Mucosa of stomach (tissue), 1 donor: Measurements from ENCODE around the gene CAMKK2.

Experiments used
- H3K27me3 ChIP-seq: one replicate; pipeline ENCODE4 v1.7.0; 2013; ENCODE audit warnings: mild to moderate bottlenecking, low read length; ENCODE audit not compliant: control insufficient read depth, insufficient read depth
- H3K36me3 ChIP-seq: one replicate; pipeline ENCODE4 v1.7.0; 2013; ENCODE audit warnings: low read length; ENCODE audit not compliant: control insufficient read depth, insufficient read depth
- H3K4me1 ChIP-seq: one replicate; pipeline ENCODE4 v1.7.0; 2013; ENCODE audit warnings: mild to moderate bottlenecking, low read length; ENCODE audit not compliant: control insufficient read depth, insufficient read depth
- H3K4me3 ChIP-seq: one replicate; pipeline ENCODE4 v1.7.0; 2013; ENCODE audit warnings: low read length
- H3K9ac ChIP-seq: one replicate; pipeline ENCODE4 v1.7.0; 2013; ENCODE audit warnings: mild to moderate bottlenecking, low read length, moderate library complexity
- H3K9me3 ChIP-seq: one replicate; pipeline ENCODE4 v1.7.0; 2013; ENCODE audit warnings: mild to moderate bottlenecking, low read length, moderate library complexity; ENCODE audit not compliant: control insufficient read depth
- donor health status: Pancreatic carcinoma.

CAMKK2 gene

DNA sequence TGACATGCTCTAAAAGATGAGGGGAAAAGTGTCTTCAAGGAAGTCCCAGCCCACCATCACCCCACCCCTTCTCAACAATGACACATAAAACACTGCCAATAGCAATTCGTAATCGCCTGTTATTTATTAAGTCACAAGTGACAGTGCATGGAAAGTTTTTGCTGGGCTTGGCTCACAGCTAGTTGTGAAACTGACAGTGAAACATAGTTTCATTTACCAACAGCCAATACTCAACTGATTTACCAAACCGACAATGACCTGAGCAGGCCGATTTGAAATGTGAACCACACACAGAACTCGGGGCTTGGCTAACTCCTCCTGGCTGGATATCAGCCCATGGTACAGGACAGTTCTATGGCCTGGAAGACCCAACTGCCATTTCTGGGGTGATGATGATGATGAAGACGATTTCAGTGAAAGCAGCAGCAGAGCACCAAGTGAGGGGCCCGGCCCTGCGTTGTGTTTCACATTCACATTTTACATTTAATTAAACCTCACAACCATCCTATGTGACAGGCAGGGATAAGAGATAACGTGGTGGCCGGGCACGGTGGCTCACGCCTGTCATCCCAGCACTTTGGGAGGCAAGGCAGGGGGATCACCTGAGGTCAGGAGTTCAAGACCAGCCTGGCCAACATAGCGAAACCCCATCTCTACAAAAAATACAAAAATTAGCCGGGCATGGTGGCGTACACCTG, 42.7 kb downstream of the CAMKK2 start:
- Histone ChIP-seq H3K4me3 (no peak overlapping the region), H3K9me3 (no peaks in the 10 kb centered on the region), H3K36me3 (peaks cover 10% of the 10 kb centered on the region), H3K27me3 (no peaks in the 10 kb centered on the region), H3K9ac (no peak overlapping the region), H3K4me1 (no peaks in the 10 kb centered on the region)

DNA sequence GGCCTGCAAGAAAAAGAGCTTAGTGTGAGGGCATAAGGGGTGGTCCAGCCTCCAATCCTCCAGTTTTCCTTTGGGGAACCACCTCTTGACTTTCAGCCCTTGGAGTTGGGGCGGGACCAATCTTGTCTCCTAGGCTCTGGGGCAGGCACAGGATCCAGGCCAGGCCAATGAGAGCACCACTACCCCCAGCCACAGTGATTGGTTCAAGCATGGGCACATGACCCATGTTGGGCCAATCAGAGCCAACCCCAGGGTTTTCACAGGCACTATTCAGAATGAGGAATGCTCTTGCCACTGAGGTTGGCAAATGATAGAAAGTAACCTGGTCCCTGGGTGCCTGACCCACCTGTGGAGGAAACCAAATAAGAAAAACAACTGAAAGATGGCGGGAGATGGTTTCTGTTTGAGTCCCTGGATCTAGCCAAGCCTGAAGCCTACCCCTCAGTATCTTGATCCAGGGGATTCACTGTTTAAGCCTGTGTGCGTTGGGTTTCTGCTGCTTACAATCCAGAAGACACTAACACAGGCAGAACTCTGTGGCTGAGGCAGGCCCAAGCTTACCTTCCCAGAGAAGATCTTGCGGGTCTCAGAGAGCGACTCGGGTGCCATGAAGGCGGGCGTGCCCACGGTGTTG, 43.7 kb downstream of the CAMKK2 start:
- no peaks in the 10 kb centered on the region for H3K9me3 ChIP-seq
- H3K36me3 ChIP-seq = peaks cover 10% of the 10 kb centered on the region

DNA sequence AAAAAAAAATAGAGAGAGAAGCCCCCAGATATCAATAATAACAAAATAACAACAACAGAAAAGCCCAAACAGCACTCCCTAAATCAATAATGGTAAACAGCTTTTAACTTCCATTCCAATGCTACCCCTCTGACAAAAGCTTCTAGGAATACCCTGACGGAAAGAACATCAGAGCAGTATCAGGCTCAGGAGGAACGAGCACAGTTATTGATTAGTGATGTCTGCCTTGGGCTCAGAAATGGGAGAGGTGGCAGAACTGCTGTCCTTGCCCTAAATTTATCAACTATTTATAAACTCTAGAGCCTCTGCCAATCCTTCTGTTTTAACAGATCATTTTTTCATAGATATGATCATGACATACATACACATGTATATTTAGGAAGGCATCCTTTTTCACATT, 44.7 kb downstream of the CAMKK2 start:
- H3K9ac ChIP-seq = no peak overlapping the region
- no peaks in the 10 kb centered on the region for H3K27me3 ChIP-seq
- H3K36me3 ChIP-seq = peaks cover 10% of the 10 kb centered on the region
- H3K4me3 ChIP-seq = no peak overlapping the region
- no peaks in the 10 kb centered on the region for H3K9me3 ChIP-seq
- H3K4me1 ChIP-seq = peaks cover 4% of the 10 kb centered on the region

More for the DNA sequence above, 43.7 kb downstream of the CAMKK2 start:
- Histone ChIP-seq H3K27me3 (no peaks in the 10 kb centered on the region), H3K4me1 (no peaks in the 10 kb centered on the region), H3K4me3 (no peak overlapping the region), H3K9ac (no peak overlapping the region)

DNA sequence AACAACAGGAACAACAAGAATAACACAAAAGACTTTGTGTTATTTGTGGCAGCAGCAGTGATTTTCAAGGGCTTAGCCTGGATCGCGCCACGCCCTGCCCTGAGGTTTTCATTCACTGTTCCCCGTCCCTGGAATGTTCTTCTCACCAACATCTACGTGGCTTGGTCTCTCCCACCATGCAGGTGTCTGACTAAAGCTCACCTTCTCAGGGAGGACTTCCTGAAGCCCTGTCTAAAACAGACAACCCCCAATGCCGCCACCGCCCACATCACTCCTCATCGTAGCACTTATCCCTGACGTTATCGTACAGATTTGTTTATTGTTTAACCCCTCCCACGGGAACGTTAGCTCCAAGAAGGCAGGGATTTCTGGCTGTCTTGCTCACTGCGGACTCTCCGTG, 46.1 kb downstream of the CAMKK2 start:
- Histone ChIP-seq H3K36me3 (peaks cover 10% of the 10 kb centered on the region), H3K9me3 (no peaks in the 10 kb centered on the region), H3K9ac (no peak overlapping the region), H3K4me3 (no peak overlapping the region), H3K27me3 (no peaks in the 10 kb centered on the region), H3K4me1 (peaks cover 6% of the 10 kb centered on the region)

DNA sequence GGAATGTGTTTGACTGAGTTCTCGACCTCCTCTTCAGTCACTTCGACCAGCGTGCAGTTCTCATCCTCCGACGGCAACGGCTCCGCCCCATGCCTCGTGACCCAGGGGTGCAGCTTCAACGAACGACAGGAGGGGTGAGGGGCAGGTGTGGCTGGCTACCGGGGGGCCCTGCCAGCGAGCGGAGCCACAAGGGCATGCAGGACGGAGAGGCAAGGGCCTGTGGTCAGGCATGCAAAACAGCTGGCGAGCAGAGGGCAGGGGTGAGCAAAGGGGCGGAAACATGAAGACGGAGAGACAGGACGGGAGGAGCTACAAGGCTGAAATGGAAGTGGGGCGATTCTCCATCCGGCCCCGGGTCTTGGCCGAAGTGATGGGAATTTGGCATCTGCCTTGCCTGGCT, 47.9 kb downstream of the CAMKK2 start:
- no peaks in the 10 kb centered on the region for H3K9me3 ChIP-seq
- peaks cover 6% of the 10 kb centered on the region for H3K4me1 ChIP-seq
- peaks cover 10% of the 10 kb centered on the region for H3K36me3 ChIP-seq
- H3K9ac ChIP-seq = no peak overlapping the region
- H3K27me3 ChIP-seq = no peaks in the 10 kb centered on the region
- H3K4me3 ChIP-seq = no peak overlapping the region

DNA sequence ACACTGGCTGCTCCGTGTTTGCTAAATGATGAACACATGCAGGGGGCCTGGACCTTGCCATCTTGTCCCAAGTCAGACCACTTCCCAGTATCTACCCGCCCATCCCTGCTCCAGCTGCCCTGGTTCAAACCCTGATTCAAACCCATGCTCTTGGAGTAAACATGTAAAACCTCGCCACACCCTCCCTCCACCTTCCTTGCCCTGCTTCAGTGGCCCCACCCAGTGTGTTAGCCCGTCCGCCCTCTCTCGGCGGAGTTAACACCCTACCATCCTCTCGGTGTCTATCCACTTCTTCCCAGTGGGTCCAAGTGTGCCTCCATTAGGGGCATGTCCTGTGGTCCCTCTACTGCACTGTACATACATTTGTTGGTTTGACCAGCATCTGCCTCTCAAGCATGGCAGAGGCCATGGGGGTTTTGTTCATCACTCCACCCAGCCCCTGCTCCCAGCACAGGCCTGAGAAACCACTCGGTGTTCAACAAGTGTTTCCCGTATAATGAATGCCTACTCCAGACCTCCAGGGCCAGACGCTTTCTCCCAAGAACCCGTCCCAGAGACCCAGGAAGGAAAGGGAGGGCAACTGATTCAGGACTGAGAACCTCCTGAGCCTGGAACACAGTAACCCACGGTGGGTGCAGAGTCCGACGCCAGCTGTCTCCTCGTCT, 49.5 kb downstream of the CAMKK2 start:
- Histone ChIP-seq H3K4me3 (no peak overlapping the region), H3K9ac (no peak overlapping the region), H3K4me1 (peaks cover 6% of the 10 kb centered on the region), H3K9me3 (no peaks in the 10 kb centered on the region), H3K36me3 (no peaks in the 10 kb centered on the region), H3K27me3 (no peaks in the 10 kb centered on the region)

DNA sequence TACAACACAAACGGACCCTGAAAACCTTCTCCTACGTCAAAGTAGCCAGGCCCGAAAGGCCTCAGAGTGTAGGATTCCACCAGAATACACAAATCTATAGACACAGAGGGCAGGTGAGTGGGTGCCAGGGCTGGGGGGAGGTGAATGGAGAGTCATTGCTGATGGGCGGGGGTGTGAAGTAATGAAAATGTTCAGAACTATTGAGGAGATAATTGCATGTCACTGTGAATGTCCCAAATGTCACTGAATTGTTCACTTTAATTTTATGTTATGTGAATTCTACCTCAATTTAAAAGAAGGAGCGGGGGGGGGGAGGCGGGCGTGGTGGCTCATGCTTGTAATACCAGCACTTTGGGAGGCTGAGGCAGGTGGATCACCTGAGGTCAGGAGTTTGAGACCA, 50.6 kb downstream of the CAMKK2 start:
- H3K9ac ChIP-seq = no peak overlapping the region
- H3K4me1 ChIP-seq = peaks cover 6% of the 10 kb centered on the region
- no peaks in the 10 kb centered on the region for H3K36me3 ChIP-seq
- no peak overlapping the region for H3K4me3 ChIP-seq
- H3K9me3 ChIP-seq = no peaks in the 10 kb centered on the region
- no peaks in the 10 kb centered on the region for H3K27me3 ChIP-seq

DNA sequence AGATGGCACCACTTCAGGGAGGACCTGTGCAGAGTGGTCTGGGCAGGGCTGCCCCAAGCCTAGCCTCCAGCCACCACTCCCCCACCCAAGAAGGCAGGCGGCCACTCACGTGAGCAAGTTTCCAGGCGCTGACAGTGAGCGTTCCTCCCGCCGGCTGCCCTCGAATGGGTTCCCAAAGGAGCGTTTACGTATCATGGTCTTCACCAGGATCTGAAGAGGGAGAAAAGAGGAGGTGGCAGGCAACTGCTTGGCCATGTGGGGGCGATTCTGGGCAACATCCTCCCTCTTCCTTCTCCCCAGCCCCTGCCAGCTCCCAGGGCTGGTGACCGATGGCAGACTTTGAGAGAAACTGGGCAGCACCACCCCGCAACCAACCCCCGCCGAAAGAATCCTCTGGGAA, 51.5 kb downstream of the CAMKK2 start:
- no peak overlapping the region for H3K9ac ChIP-seq
- no peaks in the 10 kb centered on the region for H3K9me3 ChIP-seq
- H3K27me3 ChIP-seq = no peaks in the 10 kb centered on the region
- peaks cover 6% of the 10 kb centered on the region for H3K4me1 ChIP-seq
- H3K36me3 ChIP-seq = no peaks in the 10 kb centered on the region
- no peak overlapping the region for H3K4me3 ChIP-seq

DNA sequence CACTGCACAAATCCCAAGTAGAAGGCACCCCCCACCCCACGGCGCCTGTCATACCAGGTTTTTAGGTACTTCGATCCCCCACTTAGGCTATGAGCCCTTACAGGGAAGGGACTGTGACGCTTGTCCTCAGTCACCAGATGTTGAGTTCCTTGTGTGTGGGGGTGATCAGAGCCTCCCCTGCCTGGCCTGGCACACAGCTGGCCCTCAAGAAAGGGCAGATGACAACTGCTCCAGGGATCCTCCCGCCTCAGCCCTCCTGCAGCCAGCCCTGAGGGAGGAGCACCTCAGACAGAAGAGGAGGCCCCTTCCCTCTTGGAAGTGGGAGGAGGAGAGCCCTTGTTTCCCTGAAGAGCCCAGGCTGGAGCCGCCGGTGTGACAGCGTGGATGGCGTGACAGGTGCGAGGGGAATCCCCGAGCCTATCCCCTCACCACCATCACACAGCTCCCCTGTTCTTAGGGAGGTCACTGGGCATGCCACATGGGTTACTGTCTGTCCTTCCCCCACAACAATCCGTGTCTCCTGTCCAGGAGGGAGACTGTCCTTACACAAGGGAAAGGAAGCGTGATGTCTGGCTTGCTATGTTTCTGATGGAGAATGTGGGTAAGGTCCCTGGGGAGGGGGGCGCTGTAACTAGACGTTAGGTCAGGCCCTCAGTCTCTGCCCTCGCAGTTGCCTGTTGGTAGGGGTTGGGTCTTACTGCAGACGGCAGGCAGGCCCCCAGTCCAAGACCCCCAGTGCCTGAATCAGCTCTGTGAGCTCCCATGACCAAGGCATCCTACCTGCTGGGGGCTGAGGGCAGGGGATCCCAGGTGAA, 55.1 kb downstream of the CAMKK2 start:
- no peaks in the 10 kb centered on the region for H3K36me3 ChIP-seq
- peaks cover 7% of the 10 kb centered on the region for H3K4me1 ChIP-seq
- no peaks in the 10 kb centered on the region for H3K9me3 ChIP-seq
- H3K4me3 ChIP-seq = no peak overlapping the region
- H3K9ac ChIP-seq = no peak overlapping the region
- H3K27me3 ChIP-seq = no peaks in the 10 kb centered on the region

DNA sequence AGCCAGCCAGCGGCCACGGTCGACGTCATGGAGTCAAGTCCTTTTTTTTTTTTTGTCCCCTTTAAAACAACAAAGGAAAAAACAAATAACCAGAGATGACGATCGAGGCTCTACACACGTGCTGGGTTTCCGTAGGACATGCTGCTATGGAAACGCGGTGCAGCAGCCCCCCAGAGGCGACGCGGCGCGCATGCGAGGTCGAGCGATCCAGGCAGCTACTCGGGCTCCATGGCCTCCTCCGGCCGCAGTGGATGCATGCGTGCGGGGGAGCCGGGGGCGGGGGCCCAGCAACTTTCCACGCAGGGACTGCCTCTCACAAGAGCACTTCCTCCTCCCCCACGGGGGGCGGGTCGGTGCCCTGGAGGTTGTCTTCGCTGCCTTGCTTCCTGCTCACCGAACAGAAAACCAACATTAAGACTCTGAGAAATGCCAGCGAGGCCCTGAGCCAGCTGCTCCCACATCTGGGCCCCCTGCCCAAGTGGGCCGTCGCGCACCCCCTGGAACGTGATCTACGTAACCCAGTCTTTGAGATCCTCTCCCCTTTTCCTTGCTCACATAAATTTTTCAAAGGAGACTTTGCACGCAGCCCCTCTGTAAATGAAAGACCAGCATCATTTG, 55.9 kb downstream of the CAMKK2 start:
- H3K27me3 ChIP-seq = no peaks in the 10 kb centered on the region
- no peak overlapping the region for H3K9ac ChIP-seq
- no peak overlapping the region for H3K4me3 ChIP-seq
- H3K4me1 ChIP-seq = peaks cover 7% of the 10 kb centered on the region
- H3K9me3 ChIP-seq = no peaks in the 10 kb centered on the region
- H3K36me3 ChIP-seq = peaks cover 3% of the 10 kb centered on the region

DNA sequence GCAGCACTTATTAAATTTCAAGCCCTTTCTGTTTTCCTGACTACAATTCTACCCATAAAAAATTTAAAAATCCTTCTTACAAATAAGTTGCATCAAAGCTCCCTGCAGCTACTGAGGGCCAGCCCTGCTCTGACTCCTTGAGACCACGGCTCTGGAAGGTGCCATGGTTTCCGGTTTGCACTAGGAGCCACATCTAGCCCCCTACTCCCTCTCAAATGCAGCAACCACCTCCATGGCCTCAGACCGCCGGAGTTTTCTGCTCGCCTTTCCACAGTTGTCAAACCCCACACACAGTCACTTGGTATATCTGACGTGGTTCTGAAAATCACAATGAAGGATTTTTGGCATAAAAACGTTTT, 56.5 kb downstream of the CAMKK2 start:
- peaks cover 3% of the 10 kb centered on the region for H3K36me3 ChIP-seq
- H3K9ac ChIP-seq = no peak overlapping the region
- H3K4me3 ChIP-seq = no peak overlapping the region

More for the DNA sequence above, 56.5 kb downstream of the CAMKK2 start:
- Histone ChIP-seq H3K9me3 (no peaks in the 10 kb centered on the region), H3K4me1 (peaks cover 7% of the 10 kb centered on the region), H3K27me3 (no peaks in the 10 kb centered on the region)
